A549 (cell line): ENCODE measurements around the gene CINP. TPM values are rescaled to one million over a fixed set of nuclear protein-coding genes. Genes with fewer than 3 reads are reported as not detected.
A peak's percentile ranks its signal among the peaks of the same experiment; 100 is the strongest.

Source experiments
- ATAC-seq, 2 experiments: fragments of 200-7000 bp in 1 of 2; fragments of >200 bp in 1 of 2; cut with Nextera tagmentation in 1 of 2; cut with Tn5 transposase in 1 of 2; 3 replicates each; pipeline versions ENCODE4 v1.8.0 to v1.9.1; 2018 to 2020; ENCODE audit warnings: mild to moderate bottlenecking in 1 of 2, moderate library complexity in 1 of 2
- CTCF ChIA-PET: fragments of 300-600 bp; sonication (Branson Sonifier 250); formaldehyde crosslinking; extraction: SDS; loops from one replicate; lab custom pipeline; 2021; ENCODE audit warnings: antibody characterized with exemption, inconsistent platforms; lab: Yijun Ruan, JAX
- POLR2A ChIA-PET: fragments of 350-600 bp; formaldehyde crosslinking; extraction: SDS; loops from one replicate; lab custom pipeline; 2021; ENCODE audit warnings: antibody characterized with exemption, inconsistent platforms; lab: Yijun Ruan, JAX
- DNase-seq, 2 experiments: peaks; one replicate each; pipeline versions ENCODE4 v3.0.0 to v3.0.0-alpha.2; 2011 to 2016; ENCODE audit warnings: low read depth in 1 of 2, low spot score in 1 of 2
- FAIRE-seq: peaks from 2 replicates; lab custom pipeline; 2011; peaks lifted over from hg19 to GRCh38; lab: Jason Lieb, UNC
- H3K27ac ChIP-seq, 2 experiments: fragments of >200 bp; sonication (Bioruptor Twin); formaldehyde crosslinking; 3 replicates each; pipeline ENCODE4 v1.5.1; 2016 to 2017
- H3K4me1 ChIP-seq: fragments of >200 bp; sonication (Bioruptor Twin); formaldehyde crosslinking; 3 replicates; pipeline ENCODE4 v1.6.1; 2016
- H3K4me2 ChIP-seq: fragments of >200 bp; sonication (Bioruptor Twin); formaldehyde crosslinking; 3 replicates; pipeline ENCODE4 v1.6.1; 2016
- H3K4me3 ChIP-seq: fragments of >200 bp; sonication (Bioruptor Twin); formaldehyde crosslinking; 3 replicates; pipeline ENCODE4 v1.5.1; 2016
- H3K9me3 ChIP-seq: fragments of >200 bp; sonication (Bioruptor Twin); formaldehyde crosslinking; 3 replicates; pipeline ENCODE4 v1.6.1; 2016
- BCL3 ChIP-seq: fragments of >200 bp; sonication (Bioruptor Twin); formaldehyde crosslinking; IDR thresholded peaks from 3 replicates; pipeline ENCODE4 v1.6.1; 2016
- CHD2 ChIP-seq: fragments of 150-350 bp; IDR thresholded peaks from 2 replicates; pipeline ENCODE4 v1.6.1; 2014; ENCODE audit warnings: low read length; ENCODE audit not compliant: partially characterized antibody
- EHF ChIP-seq: fragments of 250-450 bp; sonication (Bioruptor Pico); IDR thresholded peaks from 2 replicates; pipeline ENCODE4 v1.5.0; 2020; ENCODE audit warnings: mild to moderate bottlenecking
- EHMT2 ChIP-seq: fragments of 200-600 bp; sonication (generic); IDR thresholded peaks from 2 replicates; pipeline ENCODE4 v1.6.1; 2016; ENCODE audit warnings: antibody characterized with exemption, low read depth, mild to moderate bottlenecking, moderate library complexity
- HDAC2 ChIP-seq: fragments of 200-600 bp; sonication (generic); IDR thresholded peaks from 2 replicates; pipeline ENCODE4 v1.6.1; 2016
- HES2 ChIP-seq: fragments of >200 bp; sonication (Bioruptor Twin); formaldehyde crosslinking; IDR thresholded peaks from 2 replicates; pipeline ENCODE4 v1.6.1; 2016
- HEYL ChIP-seq: fragments of 250-450 bp; sonication (Bioruptor Pico); IDR thresholded peaks from 2 replicates; pipeline ENCODE4 v1.8.0; 2021; ENCODE audit warnings: mild to moderate bottlenecking, moderate library complexity
- HOXA7 ChIP-seq: fragments of 250-450 bp; sonication (Bioruptor Pico); IDR thresholded peaks from 2 replicates; pipeline ENCODE4 v1.5.0; 2020; ENCODE audit warnings: mild to moderate bottlenecking, moderate library complexity
- HOXB5 ChIP-seq: fragments of 250-450 bp; sonication (Bioruptor Pico); IDR thresholded peaks from 2 replicates; pipeline ENCODE4 v1.5.0; 2020; ENCODE audit warnings: mild to moderate bottlenecking, moderate library complexity
- JUN ChIP-seq, 2 experiments: fragments of >200 bp; sonication (Bioruptor Twin); formaldehyde crosslinking; IDR thresholded peaks; 2 replicates in 1 of 2; 3 replicates in 1 of 2; pipeline ENCODE4 v1.6.1; 2016 to 2017
- MAX ChIP-seq: IDR thresholded peaks from 2 replicates; pipeline ENCODE4 v1.6.1; 2012
- MYC ChIP-seq: IDR thresholded peaks from 2 replicates; pipeline ENCODE4 v1.6.1; 2012; ENCODE audit warnings: mild to moderate bottlenecking, inconsistent platforms, low read length, improper control_type of control experiment, borderline replicate concordance
- NR3C1 ChIP-seq: fragments of >200 bp; sonication (Bioruptor Twin); formaldehyde crosslinking; IDR thresholded peaks from 3 replicates; pipeline ENCODE4 v1.6.1; 2017
- PHF8 ChIP-seq: fragments of 200-600 bp; sonication (generic); IDR thresholded peaks from 2 replicates; pipeline ENCODE4 v1.6.1; 2016; ENCODE audit warnings: low read depth, mild to moderate bottlenecking, antibody characterized with exemption, moderate library complexity, borderline replicate concordance
- POLR2A ChIP-seq: IDR thresholded peaks from 2 replicates; pipeline ENCODE4 v1.6.1; 2012; ENCODE audit warnings: mild to moderate bottlenecking, low read length
- TP53 ChIP-seq: fragments of 250-450 bp; sonication (Bioruptor Pico); IDR thresholded peaks from 2 replicates; pipeline ENCODE4 v1.5.0; 2021; ENCODE audit warnings: mild to moderate bottlenecking, moderate library complexity
- ZC3H11A ChIP-seq: fragments of 450-650 bp; IDR thresholded peaks from 2 replicates; pipeline ENCODE4 v1.6.1; 2014; ENCODE audit warnings: antibody characterized with exemption, mild to moderate bottlenecking
- WGBS: methylation state at CpG from one replicate; pipeline ENCODE4 v1.1.6; 2017; ENCODE audit errors: missing lambda C conversion rate; 5-methylcytosine and 5-hydroxymethylcytosine counted together
- polyA minus RNA-seq: library from RNA; depleted of rRNA, polyadenylated mRNA; stranded (reverse); fragments of >200 nt; gene quantifications from 2 replicates; pipeline ENCODE4 v1.2.3, GENCODE V29; 2011; rRNA and poly(A)+ RNA removed
- polyA plus RNA-seq, 4 experiments: library from polyadenylated mRNA; depleted of rRNA in 3 of 4; stranded (reverse); fragments of >200 nt; fragmentation: RNase III in 1 of 4; extraction: RNeasy Plus Mini Kit Qiagen cat#74134 plus additional on column Dnase treatment in 1 of 4; gene quantifications; 2 replicates in 3 of 4; 3 replicates in 1 of 4; pipeline ENCODE4 v1.2.3, GENCODE V29; 2011 to 2017
- TF ChIP-seq, protein P1 (sequence below): fragments of 200-600 bp; sonication (generic); IDR thresholded peaks from 2 replicates; pipeline ENCODE4 v1.6.1; 2016; ENCODE audit warnings: antibody characterized with exemption, mild to moderate bottlenecking, moderate library complexity
- TF ChIP-seq, protein P2 (sequence below): fragments of 150-350 bp; IDR thresholded peaks from 2 replicates; pipeline ENCODE4 v1.6.1; 2014; ENCODE audit warnings: low read depth, mild to moderate bottlenecking, low read length
- TF ChIP-seq, protein P3 (sequence below): IDR thresholded peaks from 2 replicates; pipeline ENCODE4 v1.6.1; 2012
- TF ChIP-seq, protein P4 (sequence below): fragments of >200 bp; sonication (Bioruptor Twin); formaldehyde crosslinking; IDR thresholded peaks from 3 replicates; pipeline ENCODE4 v1.5.1; 2016

Gene CINP
- polyA plus RNA-seq (2011; rRNA removed) (60.8 and 74.6 TPM in 2 replicates), polyA plus RNA-seq (2017; fragmentation: RNase III; extraction: RNeasy Plus Mini Kit Qiagen cat#74134 plus additional on column Dnase treatment) (59.9 to 67.4 TPM (median 61.8 TPM) in 3 replicates), polyA minus RNA-seq (33.8 and 39.1 TPM in 2 replicates)
- 55.0 and 56.3 TPM in 2 replicates for polyA plus RNA-seq (2012; cell fraction: cytosol; rRNA removed)
- polyA plus RNA-seq (2012; cell fraction: nucleus; rRNA removed): 32.1 and 35.2 TPM in 2 replicates

GRCh38 chr14:102362545-102363181 is at the start of gene CINP, which contains the start of gene TECPR2:
CINP (minus strand) TSS chr14:102362890; CDS start chr14:102362851, 39 bp downstream.
TECPR2 (plus strand) TSS chr14:102362941; CDS start chr14:102376722, 13,781 bp downstream.
- CTCF ChIA-PET: interaction anchor here (1.5 to 1.6 kb wide), 3 partner anchors 13 to 46 kb away, joined by 3 to 4 read pairs (median 4); no protein-coding TSS in a partner anchor
- Histone ChIP-seq H3K9me3 (no peaks in the 10 kb centered on the region), H3K4me1 (peaks cover 14% of the 10 kb centered on the region; the same call in 2 of the 3 replicates), H3K27ac (peak within 1 kb of the TSS; percentile 88 to 97), H3K4me2 (peak within 1 kb of the TSS; percentile 89), H3K4me3 (peak within 1 kb of the TSS; percentile 87)
- peak; percentile 95 for DNase-seq
- ATAC-seq: peak; percentile 98 to 99
- FAIRE-seq: no peak
- TF ChIP-seq TP53 (CRISPR knock-in tag) (no peak), MAX (peak; percentile 46; the same call in 1 of the 2 replicates), ZC3H11A (no peak), PHF8 (peak; percentile 53), POLR2A (peak; percentile 53), BCL3 (peak; percentile 87), HEYL (CRISPR knock-in tag) (no peak), JUN (IDR thresholded peaks at IDR 0.05) (peak; percentile 45 to 84; a peak in 3 of 5 replicates), NR3C1 (no peak), CHD2 (no peak), HES2 (no peak), HOXA7 (no peak), EHMT2 (no peak), EHF (CRISPR knock-in tag) (no peak), HOXB5 (CRISPR knock-in tag) (no peak), HDAC2 (0 out of 2 replicates have a peak, but pooled peaks have one; percentile 13), MYC (0 out of 2 replicates have a peak, but pooled peaks have one; percentile 13)
- TF ChIP-seq, protein P1, sequence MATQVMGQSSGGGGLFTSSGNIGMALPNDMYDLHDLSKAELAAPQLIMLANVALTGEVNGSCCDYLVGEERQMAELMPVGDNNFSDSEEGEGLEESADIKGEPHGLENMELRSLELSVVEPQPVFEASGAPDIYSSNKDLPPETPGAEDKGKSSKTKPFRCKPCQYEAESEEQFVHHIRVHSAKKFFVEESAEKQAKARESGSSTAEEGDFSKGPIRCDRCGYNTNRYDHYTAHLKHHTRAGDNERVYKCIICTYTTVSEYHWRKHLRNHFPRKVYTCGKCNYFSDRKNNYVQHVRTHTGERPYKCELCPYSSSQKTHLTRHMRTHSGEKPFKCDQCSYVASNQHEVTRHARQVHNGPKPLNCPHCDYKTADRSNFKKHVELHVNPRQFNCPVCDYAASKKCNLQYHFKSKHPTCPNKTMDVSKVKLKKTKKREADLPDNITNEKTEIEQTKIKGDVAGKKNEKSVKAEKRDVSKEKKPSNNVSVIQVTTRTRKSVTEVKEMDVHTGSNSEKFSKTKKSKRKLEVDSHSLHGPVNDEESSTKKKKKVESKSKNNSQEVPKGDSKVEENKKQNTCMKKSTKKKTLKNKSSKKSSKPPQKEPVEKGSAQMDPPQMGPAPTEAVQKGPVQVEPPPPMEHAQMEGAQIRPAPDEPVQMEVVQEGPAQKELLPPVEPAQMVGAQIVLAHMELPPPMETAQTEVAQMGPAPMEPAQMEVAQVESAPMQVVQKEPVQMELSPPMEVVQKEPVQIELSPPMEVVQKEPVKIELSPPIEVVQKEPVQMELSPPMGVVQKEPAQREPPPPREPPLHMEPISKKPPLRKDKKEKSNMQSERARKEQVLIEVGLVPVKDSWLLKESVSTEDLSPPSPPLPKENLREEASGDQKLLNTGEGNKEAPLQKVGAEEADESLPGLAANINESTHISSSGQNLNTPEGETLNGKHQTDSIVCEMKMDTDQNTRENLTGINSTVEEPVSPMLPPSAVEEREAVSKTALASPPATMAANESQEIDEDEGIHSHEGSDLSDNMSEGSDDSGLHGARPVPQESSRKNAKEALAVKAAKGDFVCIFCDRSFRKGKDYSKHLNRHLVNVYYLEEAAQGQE: no peak
- TF ChIP-seq, protein P2, sequence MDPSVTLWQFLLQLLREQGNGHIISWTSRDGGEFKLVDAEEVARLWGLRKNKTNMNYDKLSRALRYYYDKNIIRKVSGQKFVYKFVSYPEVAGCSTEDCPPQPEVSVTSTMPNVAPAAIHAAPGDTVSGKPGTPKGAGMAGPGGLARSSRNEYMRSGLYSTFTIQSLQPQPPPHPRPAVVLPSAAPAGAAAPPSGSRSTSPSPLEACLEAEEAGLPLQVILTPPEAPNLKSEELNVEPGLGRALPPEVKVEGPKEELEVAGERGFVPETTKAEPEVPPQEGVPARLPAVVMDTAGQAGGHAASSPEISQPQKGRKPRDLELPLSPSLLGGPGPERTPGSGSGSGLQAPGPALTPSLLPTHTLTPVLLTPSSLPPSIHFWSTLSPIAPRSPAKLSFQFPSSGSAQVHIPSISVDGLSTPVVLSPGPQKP: no peak
- TF ChIP-seq, protein P3, sequence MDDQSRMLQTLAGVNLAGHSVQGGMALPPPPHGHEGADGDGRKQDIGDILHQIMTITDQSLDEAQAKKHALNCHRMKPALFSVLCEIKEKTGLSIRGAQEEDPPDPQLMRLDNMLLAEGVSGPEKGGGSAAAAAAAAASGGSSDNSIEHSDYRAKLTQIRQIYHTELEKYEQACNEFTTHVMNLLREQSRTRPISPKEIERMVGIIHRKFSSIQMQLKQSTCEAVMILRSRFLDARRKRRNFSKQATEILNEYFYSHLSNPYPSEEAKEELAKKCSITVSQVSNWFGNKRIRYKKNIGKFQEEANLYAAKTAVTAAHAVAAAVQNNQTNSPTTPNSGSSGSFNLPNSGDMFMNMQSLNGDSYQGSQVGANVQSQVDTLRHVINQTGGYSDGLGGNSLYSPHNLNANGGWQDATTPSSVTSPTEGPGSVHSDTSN: 0 out of 2 replicates have a peak, but pooled peaks have one; percentile 37
- TF ChIP-seq, protein P4, sequence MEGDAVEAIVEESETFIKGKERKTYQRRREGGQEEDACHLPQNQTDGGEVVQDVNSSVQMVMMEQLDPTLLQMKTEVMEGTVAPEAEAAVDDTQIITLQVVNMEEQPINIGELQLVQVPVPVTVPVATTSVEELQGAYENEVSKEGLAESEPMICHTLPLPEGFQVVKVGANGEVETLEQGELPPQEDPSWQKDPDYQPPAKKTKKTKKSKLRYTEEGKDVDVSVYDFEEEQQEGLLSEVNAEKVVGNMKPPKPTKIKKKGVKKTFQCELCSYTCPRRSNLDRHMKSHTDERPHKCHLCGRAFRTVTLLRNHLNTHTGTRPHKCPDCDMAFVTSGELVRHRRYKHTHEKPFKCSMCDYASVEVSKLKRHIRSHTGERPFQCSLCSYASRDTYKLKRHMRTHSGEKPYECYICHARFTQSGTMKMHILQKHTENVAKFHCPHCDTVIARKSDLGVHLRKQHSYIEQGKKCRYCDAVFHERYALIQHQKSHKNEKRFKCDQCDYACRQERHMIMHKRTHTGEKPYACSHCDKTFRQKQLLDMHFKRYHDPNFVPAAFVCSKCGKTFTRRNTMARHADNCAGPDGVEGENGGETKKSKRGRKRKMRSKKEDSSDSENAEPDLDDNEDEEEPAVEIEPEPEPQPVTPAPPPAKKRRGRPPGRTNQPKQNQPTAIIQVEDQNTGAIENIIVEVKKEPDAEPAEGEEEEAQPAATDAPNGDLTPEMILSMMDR: no peak
- POLR2A ChIA-PET: interaction anchor here (0.6 to 1.3 kb wide), 7 partner anchors 9 to 45 kb away, joined by 3 to 4 read pairs (median 3); no protein-coding TSS in a partner anchor
- WGBS: 0% methylated on average over 15 of the region's 58 CpGs
